Activated T-cell treated with anti-CD3 and anti-CD28 coated beads for 4 hours (primary cell): ENCODE data around the gene BHMT2.

Source experiments
- DNase-seq: peaks from one replicate; pipeline ENCODE4 v3.0.0-alpha.2; 2020

BHMT2 gene

DNA sequence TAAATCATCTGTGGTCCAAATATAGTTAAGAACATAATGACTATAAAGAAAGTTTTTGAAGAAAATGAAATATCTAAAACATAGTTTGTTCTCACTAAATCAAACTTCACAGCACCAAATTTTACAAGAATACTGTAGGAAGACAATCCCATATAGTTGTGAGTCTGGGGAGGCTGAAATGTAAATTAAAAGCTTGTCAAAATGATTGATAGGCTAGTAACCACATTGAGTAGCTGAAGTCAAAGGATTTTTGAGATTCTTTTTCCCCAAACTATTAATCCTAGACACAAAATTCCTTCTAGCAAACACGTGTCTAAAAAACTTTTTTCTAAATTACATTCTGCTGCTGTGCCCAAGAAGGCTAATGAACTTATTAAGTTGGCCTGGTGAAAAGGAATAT, 55.0 kb downstream of the BHMT2 start:
- DNase-seq = no peak

- DNase-seq = no peak
These were observed 61.2 kb downstream of the BHMT2 start for GRCh38 chr5:79130781-79131180.

DNA sequence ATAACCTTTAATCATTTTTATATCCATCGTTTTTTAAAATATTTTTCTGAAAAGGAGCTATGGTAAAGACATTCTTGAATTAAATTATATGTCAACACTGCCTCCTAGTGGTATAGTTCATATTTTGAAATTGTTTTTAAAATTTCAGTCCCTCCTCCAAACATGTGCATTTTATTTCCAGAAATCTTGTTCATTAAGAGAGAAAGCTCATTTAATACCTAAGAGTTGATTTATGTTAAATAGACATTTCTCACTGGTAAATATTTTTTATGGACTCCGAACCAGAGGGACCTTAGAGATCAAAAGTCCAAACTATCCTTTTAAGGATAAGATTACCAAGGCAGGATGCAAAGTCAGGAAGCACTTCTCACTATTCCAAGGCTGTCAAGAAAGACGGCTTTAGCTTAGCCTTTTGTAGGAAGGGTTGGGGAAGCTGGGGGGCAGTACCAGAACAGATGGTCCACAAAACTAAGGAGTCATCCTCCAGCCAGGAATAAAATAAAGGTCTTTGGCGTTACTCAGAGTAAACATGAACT, 63.6 kb downstream of the BHMT2 start:
- no peak for DNase-seq

DNA sequence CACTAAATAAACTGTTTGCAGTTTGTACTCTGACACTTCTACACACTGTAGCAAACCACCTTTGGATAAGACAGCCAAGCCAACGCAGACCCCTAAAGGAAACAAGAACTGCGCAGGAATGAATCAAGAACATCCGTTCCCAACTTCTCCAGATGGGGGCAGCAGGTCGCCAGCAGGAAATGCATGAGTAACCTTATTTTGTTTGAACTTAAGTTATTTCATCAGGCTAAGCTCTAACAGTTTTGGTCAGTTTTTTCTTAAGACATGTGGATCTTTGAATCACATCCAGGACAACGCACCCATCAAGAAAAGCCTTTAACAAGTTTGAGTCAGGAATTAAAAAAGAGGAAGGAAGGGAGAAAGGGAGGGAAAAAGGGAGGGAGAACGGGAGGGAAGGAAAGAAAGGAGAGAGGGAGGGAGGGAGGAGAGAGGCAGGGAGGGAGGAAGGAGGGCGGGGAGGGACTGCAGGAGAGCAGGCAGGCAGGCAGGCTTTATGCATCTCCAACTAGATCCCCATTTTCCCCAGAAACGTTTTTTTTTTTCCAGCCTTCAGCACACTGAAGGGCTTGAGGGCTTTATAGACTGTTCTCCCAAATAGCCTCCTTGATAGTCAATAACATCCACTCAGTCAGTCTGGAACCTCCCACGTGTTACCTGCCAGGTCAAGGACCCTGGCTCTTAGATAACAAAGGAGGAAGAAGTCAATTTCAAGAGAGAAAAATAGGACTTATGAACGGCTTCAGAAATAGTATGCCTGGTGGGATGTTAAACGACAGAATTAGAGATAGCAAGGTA, 64.3 kb downstream of the BHMT2 start:
- peak; percentile 59 for DNase-seq

DNA sequence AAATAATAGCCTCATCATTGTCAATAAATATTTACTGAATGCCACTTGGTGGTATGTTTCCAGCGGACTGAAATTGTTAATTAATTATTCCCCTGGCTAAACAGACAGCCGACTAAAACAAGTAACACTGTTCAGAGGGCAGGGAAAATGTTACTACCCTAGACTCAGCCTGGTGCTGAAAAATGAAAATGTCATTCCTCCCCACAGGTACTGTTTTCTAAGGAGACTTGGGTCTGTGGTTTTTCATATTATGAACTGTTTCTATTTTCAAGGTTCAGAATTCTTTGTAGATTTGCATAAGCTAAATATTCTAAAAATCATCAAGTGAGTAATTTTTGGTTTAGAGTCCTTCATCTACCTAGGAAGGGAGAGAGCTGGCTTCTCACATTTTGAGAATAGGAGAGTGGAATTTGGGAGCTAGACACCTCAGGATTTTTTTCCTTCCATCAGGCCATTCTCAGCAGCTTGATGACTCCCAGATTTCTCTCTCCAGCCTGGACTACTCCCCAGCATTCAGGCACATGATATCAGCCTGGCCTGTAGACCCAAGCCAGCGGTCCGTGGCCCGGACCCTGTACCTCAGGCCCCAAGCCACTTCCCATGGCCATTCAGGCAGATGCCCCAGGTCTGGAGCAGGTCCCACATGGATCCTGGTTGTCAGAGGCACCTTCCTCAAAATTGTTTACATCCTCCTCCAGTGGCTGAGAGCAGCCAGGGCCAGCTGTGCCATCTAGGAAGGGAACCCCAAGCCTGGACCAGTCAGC, 66.4 kb downstream of the BHMT2 start:
- DNase-seq = no peak

DNA sequence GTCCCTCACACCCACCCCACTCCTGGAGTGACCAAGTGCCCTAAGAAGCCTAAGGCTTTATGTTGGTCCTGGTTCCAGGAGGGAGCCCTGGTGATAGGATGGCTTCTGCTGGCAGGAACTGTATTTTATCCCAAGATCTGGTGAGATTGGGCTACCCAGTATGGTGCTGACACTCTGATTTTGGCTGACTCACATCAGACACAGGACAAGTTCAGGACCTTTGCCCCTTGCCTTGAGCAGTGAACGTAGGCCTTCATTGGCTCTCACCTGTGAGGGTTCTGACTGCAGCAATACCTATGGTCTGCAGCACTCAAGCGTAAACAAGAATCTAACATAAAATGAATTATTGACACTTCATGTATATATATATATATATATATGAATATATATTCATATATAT, 67.1 kb downstream of the BHMT2 start:
- DNase-seq = no peak
